ENCODE data around the gene TRAF2. TPM values are rescaled to one million over a fixed set of nuclear protein-coding genes. Genes with fewer than 3 reads are reported as not detected.

TRAF2 gene
- total RNA-seq, 1 donor from 2014 or later, result 14.4 TPM

DNA sequence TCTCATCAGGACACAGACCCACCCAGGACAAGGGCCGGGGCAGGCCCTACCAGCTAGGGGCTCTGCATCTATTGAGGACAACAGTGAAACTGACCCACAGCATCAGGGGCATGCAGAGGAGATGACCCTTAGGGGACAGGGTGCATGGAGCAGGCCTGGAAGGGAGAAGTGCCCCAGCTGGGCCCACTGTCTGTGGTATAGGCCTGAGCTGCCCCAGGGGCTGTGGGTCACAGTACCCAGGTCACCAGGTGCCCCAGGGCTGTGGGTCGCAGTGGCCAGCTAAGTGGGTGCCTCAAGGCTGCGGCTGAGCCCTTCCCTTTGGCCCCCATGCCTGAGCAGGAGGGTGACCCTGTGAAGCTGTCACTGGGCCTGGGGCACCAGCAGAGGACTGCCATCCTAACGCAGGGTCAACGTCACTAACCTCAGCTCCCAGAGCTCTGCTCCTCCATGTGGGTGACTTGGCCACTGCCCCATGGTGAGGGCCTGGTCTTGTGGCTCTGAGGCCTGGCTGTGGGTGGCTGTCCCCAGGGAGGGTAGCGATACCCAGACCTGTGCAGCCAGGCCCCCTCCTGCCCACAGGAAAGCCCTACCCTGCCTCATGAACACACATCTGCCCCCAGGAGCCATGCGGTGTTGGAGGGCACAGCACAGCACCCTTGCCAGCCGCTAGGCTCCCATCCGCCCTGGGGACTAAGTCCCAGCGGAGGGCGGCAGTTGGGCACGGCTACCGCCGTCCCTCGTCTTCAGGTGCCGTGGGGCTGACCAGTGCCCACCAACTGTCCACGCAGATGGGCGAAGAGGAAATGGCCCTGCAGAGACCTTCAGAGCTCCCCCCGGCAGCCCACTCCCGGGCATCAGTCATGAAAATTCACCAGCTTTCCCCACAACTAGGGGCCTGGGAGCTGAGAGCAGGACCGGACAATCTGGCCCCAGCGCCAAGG, 25.1 kb upstream of the TRAF2 start:
- H3K9me3 ChIP-seq (ENCODE audit: insufficient read depth, low read depth, low read length), result no peaks in the 10 kb centered on the region
- no peak overlapping the region for H2AFZ ChIP-seq (ENCODE audit: low read depth, low read length)
- peaks cover 27% of the 10 kb centered on the region for H3K79me2 ChIP-seq (ENCODE audit: insufficient read depth, low read length)
- peaks cover 6% of the 10 kb centered on the region for H3K4me1 Mint-ChIP-seq (ENCODE audit: low read depth, unreplicated experiment)
- H3K4me3 ChIP-seq (ENCODE audit: insufficient read depth, low read depth, low read length), result no peak overlapping the region
- H3K4me1 ChIP-seq (ENCODE audit: insufficient read depth, low read length), result peaks cover 13% of the 10 kb centered on the region
- H3K27ac Mint-ChIP-seq (ENCODE audit: unreplicated experiment), result peak overlapping the region; percentile 41
- H3K27me3 ChIP-seq (ENCODE audit: insufficient read depth, low read length), result no peaks in the 10 kb centered on the region
- H3K36me3 ChIP-seq (ENCODE audit: insufficient read depth, low read length), result peaks cover 4% of the 10 kb centered on the region
- no peak overlapping the region for H3K27ac ChIP-seq (ENCODE audit: low read depth, low read length)
- DNase-seq (ENCODE audit: low read depth), result no peak
- H3K4me3 Mint-ChIP-seq (ENCODE audit: unreplicated experiment), result no peak overlapping the region
- no peaks in the 10 kb centered on the region for H3K27me3 Mint-ChIP-seq (ENCODE audit: low read depth, unreplicated experiment)
- peaks cover 1% of the 10 kb centered on the region for H3K36me3 Mint-ChIP-seq (ENCODE audit: low read depth, unreplicated experiment)
- TF ChIP-seq, protein P1, sequence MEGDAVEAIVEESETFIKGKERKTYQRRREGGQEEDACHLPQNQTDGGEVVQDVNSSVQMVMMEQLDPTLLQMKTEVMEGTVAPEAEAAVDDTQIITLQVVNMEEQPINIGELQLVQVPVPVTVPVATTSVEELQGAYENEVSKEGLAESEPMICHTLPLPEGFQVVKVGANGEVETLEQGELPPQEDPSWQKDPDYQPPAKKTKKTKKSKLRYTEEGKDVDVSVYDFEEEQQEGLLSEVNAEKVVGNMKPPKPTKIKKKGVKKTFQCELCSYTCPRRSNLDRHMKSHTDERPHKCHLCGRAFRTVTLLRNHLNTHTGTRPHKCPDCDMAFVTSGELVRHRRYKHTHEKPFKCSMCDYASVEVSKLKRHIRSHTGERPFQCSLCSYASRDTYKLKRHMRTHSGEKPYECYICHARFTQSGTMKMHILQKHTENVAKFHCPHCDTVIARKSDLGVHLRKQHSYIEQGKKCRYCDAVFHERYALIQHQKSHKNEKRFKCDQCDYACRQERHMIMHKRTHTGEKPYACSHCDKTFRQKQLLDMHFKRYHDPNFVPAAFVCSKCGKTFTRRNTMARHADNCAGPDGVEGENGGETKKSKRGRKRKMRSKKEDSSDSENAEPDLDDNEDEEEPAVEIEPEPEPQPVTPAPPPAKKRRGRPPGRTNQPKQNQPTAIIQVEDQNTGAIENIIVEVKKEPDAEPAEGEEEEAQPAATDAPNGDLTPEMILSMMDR (IDR thresholded peaks at IDR 0.05; ENCODE audit: insufficient read depth, low read depth, low read length), result no peak
- TF ChIP-seq EZH2 (IDR thresholded peaks at IDR 0.05; ENCODE audit: insufficient read depth, low read length), result no peak
- H3K4me2 ChIP-seq (ENCODE audit: low read length), result no peak overlapping the region
- peaks cover 58% of the 10 kb centered on the region for H4K20me1 ChIP-seq (ENCODE audit: insufficient read depth, low read length)
- no peaks in the 10 kb centered on the region for H3K9me3 Mint-ChIP-seq (ENCODE audit: unreplicated experiment)
- no peak overlapping the region for H3K9ac ChIP-seq (ENCODE audit: low read length)
- FAIRE-seq, result no peak

DNA sequence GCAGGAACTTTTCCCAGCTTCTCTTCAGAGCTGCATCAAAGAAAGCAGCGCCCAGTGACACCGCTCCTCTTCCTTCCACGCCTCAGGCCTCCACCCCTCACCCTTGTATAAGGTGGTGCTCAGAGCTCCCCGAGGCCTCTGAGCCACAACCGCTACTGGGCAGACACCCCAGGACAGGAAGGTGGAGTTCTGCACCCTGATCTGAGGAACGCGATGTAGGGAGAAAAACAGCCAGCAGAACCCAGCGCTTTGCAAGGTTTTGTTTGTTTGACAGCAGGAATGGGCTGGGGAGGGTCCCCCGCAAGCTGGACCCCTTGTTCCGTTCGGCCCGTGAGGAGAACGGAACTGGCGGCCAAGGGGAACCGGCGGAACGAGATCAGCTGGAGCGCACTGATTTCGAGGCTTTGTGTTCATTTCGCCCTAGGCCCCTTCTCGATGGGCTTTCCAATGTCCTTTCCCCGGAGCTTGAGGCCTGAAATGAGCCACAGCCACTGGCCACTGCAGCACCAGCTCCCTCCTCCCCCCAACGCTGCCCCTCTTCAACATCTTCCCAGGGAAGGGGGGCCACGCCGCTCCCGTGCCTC, 24.4 kb upstream of the TRAF2 start:
- no peak for DNase-seq (ENCODE audit: low read depth)
- H3K36me3 Mint-ChIP-seq (ENCODE audit: low read depth, unreplicated experiment), result peaks cover 1% of the 10 kb centered on the region
- no peak overlapping the region for H3K4me3 Mint-ChIP-seq (ENCODE audit: unreplicated experiment)
- no peaks in the 10 kb centered on the region for H3K9me3 Mint-ChIP-seq (ENCODE audit: unreplicated experiment)
- no peak overlapping the region for H3K4me3 ChIP-seq (ENCODE audit: insufficient read depth, low read depth, low read length)
- H3K4me2 ChIP-seq (ENCODE audit: low read length), result no peak overlapping the region
- H3K4me1 Mint-ChIP-seq (ENCODE audit: low read depth, unreplicated experiment), result peaks cover 6% of the 10 kb centered on the region
- H3K9ac ChIP-seq (ENCODE audit: low read length), result no peak overlapping the region
- no peak for FAIRE-seq
- H3K4me1 ChIP-seq (ENCODE audit: insufficient read depth, low read length), result peaks cover 13% of the 10 kb centered on the region
- H3K27ac ChIP-seq (ENCODE audit: low read depth, low read length), result no peak overlapping the region
- no peak overlapping the region for H2AFZ ChIP-seq (ENCODE audit: low read depth, low read length)
- H3K27ac Mint-ChIP-seq (ENCODE audit: unreplicated experiment), result no peak overlapping the region
- H4K20me1 ChIP-seq (ENCODE audit: insufficient read depth, low read length), result peaks cover 58% of the 10 kb centered on the region
- peaks cover 4% of the 10 kb centered on the region for H3K36me3 ChIP-seq (ENCODE audit: insufficient read depth, low read length)
- no peaks in the 10 kb centered on the region for H3K27me3 ChIP-seq (ENCODE audit: insufficient read depth, low read length)
- no peaks in the 10 kb centered on the region for H3K27me3 Mint-ChIP-seq (ENCODE audit: low read depth, unreplicated experiment)
- no peak for TF ChIP-seq EZH2 (IDR thresholded peaks at IDR 0.05; ENCODE audit: insufficient read depth, low read length)
- TF ChIP-seq, protein P1 (IDR thresholded peaks at IDR 0.05; ENCODE audit: insufficient read depth, low read depth, low read length), result no peak
- peaks cover 27% of the 10 kb centered on the region for H3K79me2 ChIP-seq (ENCODE audit: insufficient read depth, low read length)
- H3K9me3 ChIP-seq (ENCODE audit: insufficient read depth, low read depth, low read length), result no peaks in the 10 kb centered on the region

All from astrocyte (in vitro differentiated cells and primary cell).